Measurements from ENCODE around the gene RGL1. TPM values are rescaled to one million over a fixed set of nuclear protein-coding genes. Genes with fewer than 3 reads are reported as not detected.

Gene RGL1
- polyA plus RNA-seq, 3 donors: 3.2 to 34.4 (median 18.4) TPM

DNA sequence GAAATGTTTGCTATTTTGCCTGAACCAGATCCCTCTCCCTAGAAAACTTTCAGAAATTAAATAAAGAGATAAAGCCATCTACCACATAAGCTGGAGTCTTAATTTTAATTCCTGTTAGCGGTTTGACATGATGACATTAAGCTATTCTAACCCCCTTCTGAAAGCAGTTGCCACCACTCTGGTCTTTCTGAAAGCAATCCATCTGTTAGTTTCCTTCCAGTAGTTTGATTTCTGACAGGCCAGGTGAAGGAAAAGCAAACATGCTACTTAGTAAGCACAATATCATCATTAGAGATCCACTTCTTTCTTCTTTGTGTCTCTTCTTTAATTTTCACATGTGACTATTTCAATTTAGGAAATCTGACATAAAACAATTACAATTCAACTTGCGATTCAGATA is 39.9 kb downstream of the RGL1 start:
- no peak overlapping the region for H3K27ac ChIP-seq (ENCODE audit: low read depth, low read length)
- WGBS, 3 donors: 89 to 95% (median 92%) methylated on average over 2 of the region's 2 CpGs

DNA sequence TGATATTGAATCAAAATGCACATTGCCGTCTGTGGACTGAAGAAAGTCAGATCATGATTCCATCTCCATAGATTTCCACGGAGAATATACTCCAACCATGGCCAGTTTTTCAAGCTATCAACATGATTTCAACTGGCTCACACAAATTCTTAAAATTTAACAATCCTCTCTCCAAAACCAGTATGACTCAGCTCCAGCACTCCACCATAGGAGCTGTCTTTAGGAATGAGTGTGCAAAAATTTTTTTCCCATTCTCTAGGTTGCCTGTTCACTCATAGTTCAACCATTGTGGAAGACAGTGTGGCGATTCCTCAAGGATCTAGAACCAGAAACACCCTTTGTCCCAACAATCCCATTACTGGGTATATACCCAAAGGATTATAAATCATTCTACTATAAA is 40.8 kb downstream of the RGL1 start:
- H3K27ac ChIP-seq (ENCODE audit: low read depth, low read length): no peak overlapping the region
- 87 to 90% (median 87%) methylated on average over 3 of the region's 3 CpGs for WGBS, 3 donors

DNA sequence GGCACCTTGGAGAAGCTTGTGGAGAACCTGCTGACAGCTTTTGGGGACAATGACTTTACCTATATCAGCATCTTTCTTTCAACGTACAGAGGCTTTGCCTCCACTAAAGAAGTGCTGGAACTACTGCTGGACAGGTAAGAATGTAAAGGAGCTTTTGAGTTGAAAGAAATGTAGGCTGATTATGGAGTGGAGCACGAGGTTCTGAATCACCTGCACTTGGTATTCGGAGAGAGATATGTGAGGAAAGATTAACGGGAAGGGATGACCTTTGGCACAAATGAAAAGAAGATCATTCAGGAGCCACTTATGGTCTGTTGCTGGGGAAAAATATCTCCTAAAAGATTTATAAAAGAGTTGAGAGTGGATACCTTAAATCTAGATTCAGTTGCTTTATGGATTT is 42.7 kb downstream of the RGL1 start:
- no peak overlapping the region for H3K27ac ChIP-seq (ENCODE audit: low read depth, low read length)

DNA sequence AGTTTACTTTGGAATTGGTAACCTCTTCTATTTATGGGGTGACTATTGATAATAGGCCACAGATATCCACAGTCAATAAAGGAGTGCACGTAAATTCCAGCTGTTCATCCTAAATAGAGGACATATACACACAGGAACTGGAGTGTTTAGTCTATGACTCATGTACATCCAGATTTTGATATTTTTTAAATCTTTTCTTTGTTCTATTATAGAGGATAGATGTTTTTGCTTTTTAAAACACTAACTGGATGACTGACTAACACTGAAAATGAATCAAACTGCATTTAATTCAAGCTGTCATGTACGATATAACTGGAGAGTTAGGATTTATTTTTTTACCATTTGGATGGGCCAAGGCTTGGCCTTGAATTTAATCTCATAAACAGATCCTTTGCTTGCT is 45.9 kb downstream of the RGL1 start:
- 58 to 87% (median 87%) methylated on average over 2 of the region's 2 CpGs for WGBS, 3 donors
- H3K27ac ChIP-seq (ENCODE audit: low read depth, low read length): no peak overlapping the region

More for the DNA sequence above, 42.7 kb downstream of the RGL1 start:
- WGBS, 3 donors: 52 to 81% (median 74%) methylated on average over 4 of the region's 4 CpGs

DNA sequence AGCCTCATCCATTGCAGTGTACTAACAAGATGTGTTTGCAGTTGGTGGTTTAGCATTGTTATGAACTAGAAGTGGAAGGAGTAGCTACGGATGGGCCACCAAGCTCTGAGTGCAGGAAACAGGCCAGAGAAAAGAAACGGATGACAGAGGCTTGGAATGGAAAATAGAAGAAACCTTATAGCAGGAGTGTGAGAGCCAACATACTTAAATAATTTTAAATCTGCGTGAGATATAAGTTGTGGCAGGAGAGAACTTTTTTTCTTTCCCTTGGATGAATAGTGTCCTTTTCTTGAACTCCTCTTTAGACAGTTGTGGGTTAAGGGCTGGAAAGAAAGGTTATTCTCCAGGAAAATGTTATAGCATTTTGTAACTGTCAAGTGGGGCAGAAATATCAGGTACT is 54.2 kb downstream of the RGL1 start:
- 79 to 90% (median 88%) methylated on average over 3 of the region's 3 CpGs for WGBS, 3 donors
- no peak overlapping the region for H3K27ac ChIP-seq (ENCODE audit: low read depth, low read length)

DNA sequence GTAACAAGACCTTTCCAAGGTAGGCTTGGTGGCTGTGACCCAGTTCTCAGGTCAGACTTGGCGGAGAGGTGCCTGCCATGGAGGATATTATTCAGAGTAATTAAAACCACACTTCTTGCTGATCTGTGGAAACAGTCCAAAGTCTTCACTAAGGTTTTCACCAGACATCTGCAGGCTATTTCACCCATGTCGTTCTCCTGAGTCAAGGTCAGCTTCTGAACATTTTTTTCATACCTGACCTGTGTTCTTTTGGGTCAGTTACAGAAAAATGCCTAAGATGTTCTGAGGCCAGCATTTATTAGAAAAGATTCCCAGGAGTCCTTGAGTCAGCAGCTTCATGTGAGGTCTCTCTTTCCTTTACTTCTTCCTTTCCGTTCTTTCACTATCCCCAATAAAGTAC is 54.9 kb downstream of the RGL1 start:
- H3K27ac ChIP-seq (ENCODE audit: low read depth, low read length): no peak overlapping the region
- WGBS, 3 donors: 63 to 74% (median 71%) methylated on average over 3 of the region's 3 CpGs

DNA sequence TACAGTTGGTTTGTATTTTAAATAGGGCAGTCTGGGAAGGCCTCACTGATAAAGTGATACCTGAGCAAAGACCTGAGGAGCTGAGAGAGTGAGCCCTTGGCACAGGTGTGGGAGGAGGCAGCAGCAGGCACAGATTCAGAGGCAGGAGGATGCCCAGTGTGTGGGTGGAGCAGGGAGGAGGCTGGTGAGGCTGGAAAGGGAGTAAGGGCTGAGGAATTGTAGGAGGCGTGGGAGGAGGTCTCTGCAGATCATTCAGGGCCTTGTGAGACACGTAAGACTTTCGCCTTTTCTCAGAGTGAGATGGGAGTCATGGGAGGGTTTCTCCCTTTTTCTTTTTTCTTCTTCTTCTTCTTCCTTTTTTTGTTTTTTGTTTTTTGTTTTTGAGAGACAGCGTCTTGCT is 58.0 kb downstream of the RGL1 start:
- 82 to 87% (median 83%) methylated on average over 4 of the region's 4 CpGs for WGBS, 3 donors
- no peak overlapping the region for H3K27ac ChIP-seq (ENCODE audit: low read depth, low read length)

DNA sequence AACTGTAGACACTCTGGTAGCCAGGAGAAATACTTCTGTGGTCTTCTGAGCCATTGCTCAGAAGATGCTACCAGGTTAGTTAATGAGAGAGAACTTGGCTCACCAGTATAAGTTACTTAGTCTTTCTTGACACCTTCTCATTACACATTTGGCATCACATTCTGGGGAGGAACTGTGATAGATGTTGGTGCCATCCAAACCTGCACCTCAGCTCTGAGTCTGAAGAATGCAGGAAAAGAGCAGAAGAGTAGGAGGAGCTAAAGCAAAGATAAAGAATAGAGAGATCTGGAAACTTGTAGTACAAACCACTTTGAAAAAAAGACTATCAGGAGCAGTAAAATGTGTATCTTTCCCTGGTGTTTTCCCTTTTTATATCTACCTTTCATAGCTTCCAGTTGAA is 58.9 kb downstream of the RGL1 start:
- no peak overlapping the region for H3K27ac ChIP-seq (ENCODE audit: low read depth, low read length)

DNA sequence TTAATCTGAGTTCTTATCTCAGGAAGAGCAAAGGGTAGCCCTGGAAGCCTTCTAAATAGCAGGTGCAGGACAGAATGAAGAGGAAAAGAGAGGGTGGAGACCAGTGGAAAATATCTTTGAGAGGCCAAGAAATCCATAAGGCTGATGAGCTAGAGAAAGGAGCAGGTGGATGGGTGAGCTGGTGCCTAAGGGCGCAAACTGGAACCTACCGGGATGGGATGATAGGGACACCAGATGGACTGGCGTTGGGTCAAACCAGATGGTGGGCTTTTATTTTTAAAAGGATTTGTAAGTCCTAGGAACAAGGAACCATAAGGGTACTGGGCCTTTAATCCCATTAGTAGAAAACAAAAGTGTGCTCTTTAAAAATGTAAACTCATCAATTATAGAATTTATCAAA is 59.7 kb downstream of the RGL1 start:
- WGBS, 3 donors: 95 to 97% (median 95%) methylated on average over 3 of the region's 3 CpGs
- H3K27ac ChIP-seq (ENCODE audit: low read depth, low read length): no peak overlapping the region

DNA sequence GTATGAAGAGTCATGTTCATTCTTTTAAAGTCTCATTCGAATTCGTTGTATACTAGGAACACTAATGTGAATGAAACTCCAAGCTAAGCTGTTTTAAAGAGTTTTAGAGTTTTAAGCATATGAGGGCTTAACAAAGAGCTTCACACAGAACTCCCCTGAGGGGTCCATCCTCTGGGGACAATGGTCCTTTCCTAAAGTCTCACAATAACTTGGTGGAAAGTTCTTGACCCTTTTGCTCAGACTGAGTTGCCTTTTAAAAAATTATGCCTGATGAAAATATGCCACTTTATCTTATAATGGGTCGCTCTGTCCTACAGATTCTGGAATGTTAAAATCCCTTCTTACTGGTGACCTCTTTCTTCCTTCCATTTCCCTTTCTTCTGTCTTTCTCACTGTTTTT is 64.3 kb downstream of the RGL1 start:
- 82 to 91% (median 89%) methylated on average over 3 of the region's 3 CpGs for WGBS, 3 donors
- no peak overlapping the region for H3K27ac ChIP-seq (ENCODE audit: low read depth, low read length)

DNA sequence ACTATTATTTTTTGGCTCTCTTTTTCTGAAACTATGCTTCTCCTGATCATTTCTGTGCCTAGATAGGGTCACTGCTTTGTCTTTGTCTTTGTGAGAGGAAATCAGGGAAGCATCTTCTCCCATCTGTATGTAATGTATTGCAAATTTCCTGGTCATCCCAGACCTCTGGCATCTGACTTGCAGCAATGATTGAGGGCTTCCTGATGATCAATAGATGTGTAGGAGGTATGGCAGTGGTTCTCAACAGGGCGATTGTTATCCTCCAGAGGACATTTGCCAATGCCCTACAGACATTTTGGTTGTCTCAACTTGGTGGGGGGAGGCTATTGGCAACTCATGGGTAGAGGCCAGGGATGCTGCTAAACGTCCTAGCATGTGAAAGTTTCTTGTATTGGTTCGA is 64.7 kb downstream of the RGL1 start:
- no peak overlapping the region for H3K27ac ChIP-seq (ENCODE audit: low read depth, low read length)
- WGBS, 3 donors: 73 to 80% (median 76%) methylated on average over 3 of the region's 3 CpGs

DNA sequence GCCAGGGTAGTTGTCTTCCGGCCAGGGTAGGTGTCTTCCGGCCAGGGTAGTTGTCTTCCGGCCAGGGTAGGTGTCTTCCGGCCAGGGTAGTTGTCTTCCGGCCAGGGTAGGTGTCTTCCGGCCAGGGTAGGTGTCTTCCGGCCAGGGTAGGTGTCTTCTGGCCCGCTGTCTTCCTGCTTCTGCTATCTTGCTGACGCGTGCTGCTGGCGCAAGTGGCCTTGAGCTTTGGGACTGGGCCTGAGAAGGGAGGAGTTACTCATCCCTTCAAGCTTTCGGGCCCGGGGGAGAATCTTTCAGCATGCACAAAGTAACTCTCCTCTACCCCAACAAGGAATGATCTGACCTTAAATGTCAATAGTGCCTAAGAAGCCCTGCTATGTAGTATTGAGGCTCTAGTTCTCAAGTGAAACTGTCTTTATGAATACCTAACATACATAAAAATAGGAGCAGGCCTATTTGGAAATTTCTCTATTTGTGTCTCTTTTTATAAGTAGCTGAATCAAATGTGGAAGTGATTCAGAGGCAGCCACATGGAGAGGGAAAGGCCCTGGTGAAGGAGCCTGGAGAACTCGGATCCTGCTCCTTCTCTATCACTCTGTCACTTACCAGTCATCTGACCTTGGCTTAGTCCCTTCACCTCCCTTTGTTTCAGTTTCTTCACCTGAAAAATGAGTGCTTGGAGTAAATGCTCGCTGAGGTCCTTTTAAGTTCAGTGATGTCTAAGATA is 65.6 kb downstream of the RGL1 start:
- no peak overlapping the region for H3K27ac ChIP-seq (ENCODE audit: low read depth, low read length)
- WGBS, 3 donors: 43 to 77% (median 52%) methylated on average over 11 to 13 of the region's 15 CpGs

DNA sequence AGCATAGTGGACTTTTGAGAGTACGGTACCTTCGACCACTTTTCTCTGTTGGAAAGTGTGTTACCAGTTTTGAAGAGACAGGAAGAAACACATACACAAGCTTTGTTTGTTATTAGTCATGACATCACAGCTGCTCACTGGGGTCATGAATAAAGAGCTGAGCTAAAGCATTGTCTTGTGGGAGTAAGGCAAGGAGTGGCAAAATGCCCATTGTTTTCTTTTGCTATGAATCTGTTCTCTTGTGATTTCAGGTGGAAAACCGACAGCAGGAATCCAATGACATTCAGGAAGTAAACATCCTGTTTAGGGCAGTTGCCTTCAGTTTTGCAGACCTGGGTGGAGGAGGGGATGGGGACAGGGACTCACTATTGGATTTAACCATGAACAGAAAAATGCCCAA is 66.2 kb downstream of the RGL1 start:
- H3K27ac ChIP-seq (ENCODE audit: low read depth, low read length): no peak overlapping the region
- 52 to 62% (median 55%) methylated on average over 3 of the region's 3 CpGs for WGBS, 3 donors

DNA sequence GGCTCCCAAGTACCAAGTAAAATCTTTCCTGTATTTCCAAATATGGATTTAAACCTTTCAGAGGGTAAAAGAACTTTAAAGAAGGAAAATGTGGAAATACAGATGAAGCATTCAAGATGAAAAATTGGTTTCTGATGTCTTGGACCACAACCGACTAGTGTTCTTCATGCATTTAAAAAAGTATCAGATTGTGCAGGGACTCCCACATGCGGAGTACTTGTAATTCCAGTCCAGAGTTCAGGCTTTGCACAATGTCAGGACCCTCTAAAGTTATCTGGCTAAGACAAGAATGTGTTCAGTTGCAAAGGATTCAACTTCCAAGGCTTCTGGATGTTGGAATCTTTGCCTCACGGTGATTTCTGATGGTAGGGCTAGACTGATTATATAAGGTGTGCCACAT is 66.7 kb downstream of the RGL1 start:
- no peak overlapping the region for H3K27ac ChIP-seq (ENCODE audit: low read depth, low read length)
- 63 to 72% (median 71%) methylated on average over 3 of the region's 3 CpGs for WGBS, 3 donors

DNA sequence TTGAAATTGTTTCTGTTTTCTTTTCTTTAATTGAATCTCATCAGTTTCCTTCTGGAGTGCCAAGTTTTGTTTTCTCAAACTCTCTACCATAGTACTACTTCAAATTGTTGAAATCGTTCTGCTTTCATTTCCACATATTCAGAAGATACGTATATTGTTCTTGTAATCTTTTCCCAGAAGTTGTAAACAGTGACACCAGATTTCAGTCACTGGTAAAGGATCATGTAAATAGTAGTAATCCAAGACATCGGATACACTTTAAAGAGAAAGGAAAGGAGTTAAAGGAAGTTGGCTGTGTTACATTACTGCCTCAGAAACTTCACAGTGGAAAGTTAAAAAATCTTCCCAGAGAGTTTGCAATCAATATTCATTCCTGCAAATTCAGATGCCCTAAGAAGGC is 67.5 kb downstream of the RGL1 start:
- H3K27ac ChIP-seq (ENCODE audit: low read depth, low read length): no peak overlapping the region
- WGBS, 3 donors: 21 to 44% (median 22%) methylated on average over 3 of the region's 3 CpGs

DNA sequence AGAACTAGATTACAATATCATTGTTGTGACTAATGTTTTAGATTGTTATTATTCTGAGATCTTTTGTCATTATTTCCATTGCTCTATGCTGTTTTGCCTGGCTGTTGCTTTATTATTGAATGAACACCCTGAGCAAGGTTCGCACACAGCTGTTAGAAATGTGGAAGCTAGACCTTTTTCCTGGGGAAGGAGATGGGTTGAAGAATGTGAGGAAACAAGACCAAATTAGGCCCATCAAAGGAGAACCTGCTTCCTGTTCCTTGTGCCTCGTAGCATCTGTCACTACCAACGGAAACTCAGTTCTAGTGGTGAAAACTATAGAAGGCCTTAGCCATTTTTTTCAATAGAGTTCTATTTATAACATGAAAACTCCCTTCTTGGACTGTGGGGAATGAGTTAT is 68.7 kb downstream of the RGL1 start:
- no peak overlapping the region for H3K27ac ChIP-seq (ENCODE audit: low read depth, low read length)
- WGBS, 3 donors: 26 to 63% (median 32%) methylated on average over 3 of the region's 3 CpGs

DNA sequence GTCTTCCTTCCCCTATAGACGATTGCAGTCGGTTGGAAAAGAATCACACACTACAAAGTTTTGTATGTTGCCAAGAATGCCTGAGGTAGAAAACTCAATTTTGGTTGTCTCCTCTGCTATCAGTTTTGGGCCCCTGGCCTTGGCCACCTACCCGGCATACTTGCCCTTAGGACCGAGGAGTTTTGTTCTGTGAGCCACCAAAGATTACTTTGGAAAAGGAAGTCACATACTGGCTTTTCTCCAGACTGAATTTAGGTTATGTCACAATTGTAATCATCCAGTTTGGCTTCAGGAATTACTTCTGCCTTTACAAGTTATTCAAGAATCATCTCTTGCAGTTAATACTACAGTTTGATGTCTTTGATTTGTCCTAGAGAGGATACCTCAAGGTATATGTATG is 71.4 kb downstream of the RGL1 start:
- 31 to 61% (median 34%) methylated on average over 4 of the region's 4 CpGs for WGBS, 3 donors
- H3K27ac ChIP-seq (ENCODE audit: low read depth, low read length): no peak overlapping the region

DNA sequence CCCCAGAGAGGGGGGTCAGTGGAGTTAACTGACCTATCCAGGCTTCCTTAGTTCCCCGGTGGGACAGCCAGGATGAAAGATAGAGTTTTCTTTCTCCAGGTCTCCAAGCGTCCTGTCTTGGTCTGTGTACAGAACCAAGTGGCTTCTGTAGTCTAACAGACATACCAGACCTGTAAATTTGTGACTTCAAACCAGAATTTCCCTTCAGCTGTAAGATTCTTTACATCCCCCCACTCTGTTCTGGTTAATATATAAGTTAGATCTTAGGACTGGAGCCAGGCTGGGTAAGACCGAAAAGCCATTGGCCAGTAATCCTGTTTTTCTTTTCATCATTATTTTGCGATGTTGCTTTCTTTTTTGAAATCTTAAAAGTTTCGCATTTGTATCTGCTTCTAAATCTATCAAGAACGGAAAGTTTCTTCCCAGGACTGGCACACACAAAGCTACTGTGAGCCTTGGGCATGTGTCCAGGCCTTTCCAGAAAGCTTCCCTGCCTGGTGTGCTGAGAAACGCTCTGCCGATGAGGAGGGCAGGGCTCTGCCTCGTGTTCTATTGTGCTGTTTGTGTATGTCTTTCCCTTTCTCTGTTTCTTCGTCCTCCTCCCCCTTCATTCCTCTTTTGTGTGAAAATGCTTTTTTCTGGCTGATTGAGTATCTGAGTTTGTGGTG is 72.3 kb downstream of the RGL1 start:
- H3K27ac ChIP-seq (ENCODE audit: low read depth, low read length): no peak overlapping the region
- WGBS, 3 donors: 31 to 50% (median 31%) methylated on average over 10 of the region's 10 CpGs

DNA sequence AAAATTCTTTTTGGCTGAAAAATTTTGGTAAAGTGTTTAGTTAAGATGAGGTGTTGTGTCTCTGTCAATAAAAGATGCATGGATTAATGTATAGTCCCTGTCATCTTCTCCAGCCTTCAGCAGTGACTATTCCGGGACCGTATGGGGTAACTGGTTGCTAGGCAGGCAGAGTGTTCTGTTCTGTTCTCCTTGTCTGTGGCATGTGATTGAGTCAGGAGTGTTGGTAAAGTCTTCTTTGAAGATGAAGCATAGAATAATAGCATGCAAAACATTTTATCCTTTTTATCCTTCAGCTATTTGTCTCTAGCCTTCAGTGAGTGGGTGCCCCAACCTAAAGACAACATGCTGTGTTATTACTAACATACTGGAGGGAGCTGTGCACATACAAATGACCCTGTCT is 74.6 kb downstream of the RGL1 start:
- WGBS, 3 donors: 63 to 86% (median 64%) methylated on average over 2 of the region's 2 CpGs
- no peak overlapping the region for H3K27ac ChIP-seq (ENCODE audit: low read depth, low read length)

DNA sequence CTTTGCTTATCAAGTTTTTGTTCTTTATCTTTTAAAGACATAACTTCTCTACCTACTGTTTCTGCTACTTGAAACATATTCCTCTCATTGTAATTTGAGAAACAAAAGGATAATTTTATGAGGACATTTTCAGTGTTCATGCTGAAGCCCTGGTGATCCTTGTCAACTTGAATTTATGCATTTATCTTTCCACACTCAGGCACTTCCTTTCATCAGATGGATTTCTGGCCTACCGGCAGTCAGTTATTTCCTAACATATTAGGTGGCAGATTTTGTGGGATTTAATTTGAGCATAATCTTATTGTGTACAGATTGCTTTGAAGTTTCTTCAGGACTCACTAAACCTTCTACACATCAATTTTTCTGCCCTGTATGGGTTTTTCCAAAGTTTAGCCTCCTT is 75.0 kb downstream of the RGL1 start:
- 35 to 85% (median 42%) methylated on average over 1 of the region's 1 CpG for WGBS, 3 donors
- H3K27ac ChIP-seq (ENCODE audit: low read depth, low read length): no peak overlapping the region
